GM12872 (cell line): ENCODE results near the gene TMEM200C.

Experiments used
- TF ChIP-seq, protein P1 (sequence below): IDR thresholded peaks from 3 replicates; pipeline ENCODE4 v1.5.1; 2011; ENCODE audit warnings: low read depth, mild to moderate bottlenecking, low read length, moderate library complexity; ENCODE audit not compliant: insufficient read depth

TMEM200C gene

GRCh38 chr18:5895299-5895875 is at the start of gene TMEM200C:
TMEM200C (minus strand) TSS chr18:5895522; CDS start chr18:5892063, 3,459 bp downstream.
- TF ChIP-seq, protein P1, sequence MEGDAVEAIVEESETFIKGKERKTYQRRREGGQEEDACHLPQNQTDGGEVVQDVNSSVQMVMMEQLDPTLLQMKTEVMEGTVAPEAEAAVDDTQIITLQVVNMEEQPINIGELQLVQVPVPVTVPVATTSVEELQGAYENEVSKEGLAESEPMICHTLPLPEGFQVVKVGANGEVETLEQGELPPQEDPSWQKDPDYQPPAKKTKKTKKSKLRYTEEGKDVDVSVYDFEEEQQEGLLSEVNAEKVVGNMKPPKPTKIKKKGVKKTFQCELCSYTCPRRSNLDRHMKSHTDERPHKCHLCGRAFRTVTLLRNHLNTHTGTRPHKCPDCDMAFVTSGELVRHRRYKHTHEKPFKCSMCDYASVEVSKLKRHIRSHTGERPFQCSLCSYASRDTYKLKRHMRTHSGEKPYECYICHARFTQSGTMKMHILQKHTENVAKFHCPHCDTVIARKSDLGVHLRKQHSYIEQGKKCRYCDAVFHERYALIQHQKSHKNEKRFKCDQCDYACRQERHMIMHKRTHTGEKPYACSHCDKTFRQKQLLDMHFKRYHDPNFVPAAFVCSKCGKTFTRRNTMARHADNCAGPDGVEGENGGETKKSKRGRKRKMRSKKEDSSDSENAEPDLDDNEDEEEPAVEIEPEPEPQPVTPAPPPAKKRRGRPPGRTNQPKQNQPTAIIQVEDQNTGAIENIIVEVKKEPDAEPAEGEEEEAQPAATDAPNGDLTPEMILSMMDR: no peak

- TF ChIP-seq, protein P1: no peak
Measured at GRCh38 chr18:5944448-5944847, 49.1 kb upstream of the TMEM200C start.

DNA sequence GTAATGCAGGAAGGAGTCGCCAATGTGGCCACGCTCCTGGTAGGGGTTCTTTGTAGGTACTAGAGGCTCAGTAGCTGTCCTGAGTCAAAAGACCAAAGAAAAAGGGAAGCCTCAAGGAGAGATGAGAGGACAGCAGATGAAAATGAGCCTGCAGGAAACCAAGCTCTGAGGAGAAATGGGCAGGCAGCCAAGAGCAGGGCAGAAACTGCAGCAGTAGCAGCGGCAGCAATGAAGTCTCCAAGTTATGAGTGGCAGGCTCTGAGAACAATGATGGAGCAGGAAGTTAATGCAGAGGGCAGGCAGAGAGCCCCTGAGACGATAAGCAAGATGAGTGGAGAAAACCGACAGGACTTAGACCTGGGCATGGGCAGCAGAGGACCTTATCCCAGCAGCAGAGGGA is 48.2 kb upstream of the TMEM200C start:
- TF ChIP-seq, protein P1: no peak

- TF ChIP-seq, protein P1: no peak
Measured at GRCh38 chr18:5942591-5942990, 47.3 kb upstream of the TMEM200C start.

DNA sequence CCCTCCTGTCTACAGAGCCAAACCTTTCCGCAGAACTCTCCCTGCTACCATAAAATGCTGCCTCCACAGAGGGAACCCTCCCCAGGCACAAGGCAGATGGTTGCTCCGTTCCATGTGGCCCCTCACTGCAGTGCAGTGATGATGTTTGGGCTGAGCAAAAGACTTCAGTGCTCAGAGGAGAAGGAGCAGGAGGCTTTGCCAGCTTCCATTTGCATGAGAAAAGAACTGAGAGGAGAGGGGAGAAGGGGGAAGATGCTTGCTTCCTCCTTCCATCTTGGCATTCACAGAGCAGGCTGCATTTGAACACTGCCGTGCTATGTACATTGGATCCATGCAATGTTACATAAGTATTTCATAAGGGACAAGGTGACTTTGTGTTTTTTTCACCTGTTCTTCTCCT is 46.6 kb upstream of the TMEM200C start:
- TF ChIP-seq, protein P1: no peak

DNA sequence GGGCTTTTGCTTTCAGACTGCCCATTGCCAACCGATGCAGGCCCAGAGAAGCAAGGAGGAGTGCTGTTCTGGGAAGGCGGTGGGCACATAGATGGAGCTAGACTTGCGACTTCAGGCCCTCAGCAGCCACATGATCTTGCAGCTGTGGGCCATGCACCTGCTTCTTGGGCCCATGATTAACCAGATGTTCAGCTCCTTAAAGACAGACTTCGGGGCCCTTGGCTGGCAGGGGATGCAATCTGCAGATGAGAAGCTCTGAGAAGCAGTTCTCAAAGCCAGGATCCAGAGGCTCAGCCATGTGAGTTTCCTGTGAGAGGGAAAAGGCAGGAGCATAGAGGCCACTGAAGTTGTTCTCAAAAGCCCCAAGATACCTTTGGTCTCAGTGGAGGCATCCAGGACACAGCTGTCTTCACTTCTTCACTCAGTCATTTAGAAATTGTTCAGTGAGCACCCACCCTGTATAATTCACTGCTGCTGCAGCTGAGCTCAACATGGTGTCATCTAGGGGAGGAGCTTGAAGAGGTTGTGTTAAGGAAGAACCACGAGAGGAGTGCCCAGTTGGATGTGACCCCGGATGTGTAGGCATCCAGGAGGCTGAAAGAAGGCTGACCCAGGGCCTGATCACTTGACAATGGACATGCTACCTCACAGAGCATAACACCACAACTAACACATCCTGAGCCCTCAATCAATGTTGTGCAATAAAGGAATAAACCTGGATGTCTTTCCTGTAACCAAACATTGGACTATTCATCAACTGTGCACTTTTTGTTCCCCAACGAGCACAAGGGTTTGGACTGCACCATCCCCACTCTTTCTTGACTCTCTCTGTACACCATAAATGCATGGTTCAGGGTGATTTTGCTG is 44.7 kb upstream of the TMEM200C start:
- TF ChIP-seq, protein P1: no peak

GRCh38 chr18:5937795-5938194 is 42.5 kb upstream of the TMEM200C start:
- TF ChIP-seq, protein P1: no peak
